A172 (cell line): ENCODE data around the gene NDRG4. TPM values are rescaled to one million over a fixed set of nuclear protein-coding genes. Genes with fewer than 3 reads are reported as not detected.

Source experiments
- DNase-seq: peaks from one replicate; pipeline ENCODE4 v3.0.0-alpha.2; 2015; ENCODE audit warnings: low spot score
- total RNA-seq: library from RNA; depleted of rRNA; stranded (reverse); fragments of >200 nt; shearing (Covaris generic); gene quantifications from 2 replicates; pipeline ENCODE4 v1.2.3, GENCODE V29; 2014; rRNA removed

Gene NDRG4, protein sequence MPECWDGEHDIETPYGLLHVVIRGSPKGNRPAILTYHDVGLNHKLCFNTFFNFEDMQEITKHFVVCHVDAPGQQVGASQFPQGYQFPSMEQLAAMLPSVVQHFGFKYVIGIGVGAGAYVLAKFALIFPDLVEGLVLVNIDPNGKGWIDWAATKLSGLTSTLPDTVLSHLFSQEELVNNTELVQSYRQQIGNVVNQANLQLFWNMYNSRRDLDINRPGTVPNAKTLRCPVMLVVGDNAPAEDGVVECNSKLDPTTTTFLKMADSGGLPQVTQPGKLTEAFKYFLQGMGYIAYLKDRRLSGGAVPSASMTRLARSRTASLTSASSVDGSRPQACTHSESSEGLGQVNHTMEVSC
- total RNA-seq = 25.2 and 27.6 TPM in 2 replicates

DNA sequence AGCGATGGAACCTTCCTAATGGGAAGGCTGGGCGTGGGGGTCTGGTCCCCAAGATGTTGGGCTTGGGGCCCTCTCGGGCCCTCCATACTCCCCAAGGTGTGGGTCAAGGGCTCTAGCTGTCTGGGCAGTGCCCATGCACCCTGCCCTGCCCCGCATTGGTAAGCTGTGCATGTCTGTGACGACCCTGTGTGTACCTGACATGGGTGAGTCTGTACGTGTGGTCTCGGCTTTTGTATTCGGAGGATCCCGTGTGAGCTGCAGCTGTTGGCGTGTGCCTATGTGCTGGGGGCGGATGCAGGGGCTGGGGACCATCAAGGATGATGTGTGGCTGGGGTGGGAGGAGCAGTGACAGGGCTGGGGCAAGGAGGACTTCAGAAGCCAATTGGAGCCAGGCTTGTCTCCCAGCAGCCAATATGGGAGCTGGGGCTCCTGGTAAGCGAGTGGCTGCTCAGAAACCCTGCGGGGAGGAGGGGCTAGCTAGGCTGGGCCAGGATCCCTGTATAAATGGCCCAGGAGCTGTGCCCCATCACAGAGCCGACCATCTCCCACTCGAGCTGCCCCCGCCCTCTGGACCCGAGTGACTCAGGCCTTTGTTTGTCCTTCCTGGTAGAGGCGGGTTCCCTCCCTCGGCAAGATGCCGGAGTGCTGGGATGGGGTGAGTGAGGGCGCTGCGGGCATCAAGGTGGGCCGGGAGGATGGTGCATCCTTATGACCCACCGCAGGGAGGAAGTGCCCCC, at the start of gene NDRG4:
NDRG4 (plus strand) TSS at position 529 of the 737 bp plus-strand sequence; CDS start at position 635, 106 bp downstream.
- DNase-seq = peak; percentile 89

DNA sequence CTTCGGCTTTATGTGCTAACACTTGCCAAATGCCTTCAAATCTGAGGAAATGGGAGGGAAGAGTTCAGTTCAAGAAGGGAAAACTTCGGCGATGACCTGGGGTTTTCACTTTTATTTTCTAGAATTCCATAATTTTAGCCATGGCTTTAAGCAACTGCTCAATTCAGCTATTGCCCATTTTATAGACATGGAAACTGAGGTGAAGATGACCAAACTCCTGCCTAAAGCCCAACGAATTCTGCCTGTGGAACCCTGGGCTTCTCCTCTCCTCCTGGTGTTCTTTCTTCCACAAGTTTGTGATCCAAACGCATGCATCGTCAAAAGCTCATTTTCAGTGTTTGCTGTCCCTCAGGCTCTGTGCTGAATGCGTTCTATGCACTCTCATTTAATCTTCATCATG, 49.4 kb upstream of the NDRG4 start:
- no peak for DNase-seq

DNA sequence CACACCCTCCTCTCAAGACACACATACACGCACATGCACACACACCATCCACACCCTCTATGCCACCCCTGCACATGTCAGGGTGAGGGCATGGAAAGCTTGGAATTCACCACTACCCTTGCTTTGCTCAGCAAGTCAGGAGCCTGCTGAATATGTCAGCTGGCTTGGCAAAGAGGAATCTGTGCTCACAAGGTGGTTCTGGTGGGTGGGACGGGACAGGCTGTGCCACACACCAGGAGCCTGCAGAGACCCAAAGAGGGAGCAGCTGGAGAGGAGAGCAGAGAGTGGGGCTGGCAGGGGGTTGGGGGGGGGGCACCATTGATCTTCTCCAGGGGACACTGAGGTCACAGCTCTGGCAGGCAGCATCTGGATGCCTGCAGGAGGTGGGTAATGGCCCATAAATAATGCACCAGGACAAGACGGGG, 48.7 kb upstream of the NDRG4 start:
- DNase-seq = no peak

DNA sequence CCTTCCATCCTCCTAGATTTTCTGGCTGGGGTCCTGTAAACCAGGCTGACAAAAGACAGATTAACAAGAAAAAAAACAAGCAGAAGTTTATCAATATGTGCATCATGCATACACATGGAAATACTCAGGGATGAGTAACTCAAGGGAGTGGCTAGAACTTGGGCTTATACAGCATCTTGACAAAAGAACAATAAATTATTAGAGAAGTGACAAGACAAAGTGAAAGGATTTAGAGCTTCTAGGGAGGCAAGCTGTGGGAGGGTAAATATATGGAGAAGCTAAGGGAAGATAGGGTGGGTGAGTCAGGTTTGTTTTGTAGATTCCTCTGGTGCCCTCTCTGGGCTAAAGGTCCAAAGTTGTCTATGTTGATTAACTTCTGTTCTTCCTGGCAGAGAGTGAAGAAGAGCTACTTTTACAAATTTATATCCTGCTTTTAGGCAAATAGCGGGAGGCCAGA, 48.0 kb upstream of the NDRG4 start:
- peak; percentile 96 for DNase-seq

DNA sequence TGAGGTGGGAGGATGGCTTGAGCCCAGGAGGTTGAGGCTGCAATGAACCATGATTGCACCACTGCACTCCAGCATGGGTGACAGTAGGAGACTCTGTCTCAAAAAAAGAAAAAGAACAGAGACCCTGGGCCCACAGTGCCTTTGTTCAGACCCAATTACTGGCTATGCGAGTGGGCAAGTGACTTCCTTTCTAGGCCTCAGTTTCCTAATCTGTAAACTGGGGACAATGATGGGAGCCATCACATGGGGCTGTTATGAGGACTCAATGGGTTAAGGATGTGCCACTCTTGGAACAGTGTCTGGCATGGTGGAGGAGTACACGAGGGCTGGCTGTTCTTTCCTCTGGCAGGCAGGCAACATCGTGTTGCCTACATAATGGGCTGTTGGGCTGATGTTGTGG, 47.3 kb upstream of the NDRG4 start:
- DNase-seq = no peak

DNA sequence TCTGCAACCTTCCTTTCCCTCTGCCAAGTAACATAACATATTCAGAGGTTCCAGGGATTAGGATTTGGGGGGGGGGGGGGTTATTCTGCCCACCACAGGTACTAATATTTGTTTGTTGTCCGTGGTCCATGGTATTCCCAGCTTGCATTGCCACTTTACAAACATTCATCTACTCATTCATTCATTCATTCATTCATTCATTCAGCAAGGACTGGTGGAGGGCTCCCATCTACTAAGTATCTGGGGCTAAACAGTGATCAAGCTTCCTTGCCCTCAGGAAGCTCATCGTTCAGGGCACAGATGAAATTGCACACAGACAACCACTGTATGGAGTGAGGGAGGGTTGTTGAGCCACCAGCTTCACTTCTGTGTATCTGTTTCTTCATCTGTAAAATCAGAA, 45.8 kb upstream of the NDRG4 start:
- no peak for DNase-seq

DNA sequence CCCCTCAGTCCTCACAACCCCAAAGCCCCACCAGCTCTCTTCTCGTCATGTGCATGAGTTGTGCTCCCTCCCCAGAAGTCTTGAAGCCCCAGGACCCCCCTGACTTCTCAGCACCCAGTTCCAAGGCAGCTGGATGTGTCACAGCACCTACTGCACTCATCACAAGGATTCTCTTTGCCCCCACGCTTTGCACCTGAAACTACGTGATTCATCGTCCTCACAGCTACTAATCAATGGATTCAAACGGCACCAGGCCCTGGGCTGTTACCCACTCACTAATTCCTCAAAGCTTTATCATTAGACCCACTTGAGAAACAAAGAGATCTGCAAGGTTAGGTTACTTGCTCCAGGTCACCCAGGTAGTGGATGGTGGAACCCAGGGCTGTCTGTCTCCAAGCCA, 45.1 kb upstream of the NDRG4 start:
- no peak for DNase-seq

DNA sequence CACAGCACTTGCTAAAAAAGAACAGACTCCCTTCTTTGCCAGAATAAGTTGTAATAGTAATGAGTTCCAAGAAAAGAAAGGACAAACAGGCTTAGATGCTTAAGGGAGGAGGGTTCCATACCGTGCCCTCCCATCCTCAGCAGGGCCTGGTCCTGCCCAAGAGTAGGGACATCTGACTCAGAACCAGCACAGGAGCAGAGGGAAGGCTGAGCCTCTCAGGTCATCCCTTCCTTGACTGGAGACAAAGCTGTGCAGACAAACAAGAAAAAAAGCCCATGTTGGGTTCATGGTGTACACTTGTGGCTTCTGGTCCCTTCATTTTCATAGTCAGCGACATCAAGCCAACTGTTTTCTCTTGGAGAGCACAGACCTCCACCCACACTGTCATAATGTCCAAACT, 44.2 kb upstream of the NDRG4 start:
- DNase-seq = peak; percentile 32

DNA sequence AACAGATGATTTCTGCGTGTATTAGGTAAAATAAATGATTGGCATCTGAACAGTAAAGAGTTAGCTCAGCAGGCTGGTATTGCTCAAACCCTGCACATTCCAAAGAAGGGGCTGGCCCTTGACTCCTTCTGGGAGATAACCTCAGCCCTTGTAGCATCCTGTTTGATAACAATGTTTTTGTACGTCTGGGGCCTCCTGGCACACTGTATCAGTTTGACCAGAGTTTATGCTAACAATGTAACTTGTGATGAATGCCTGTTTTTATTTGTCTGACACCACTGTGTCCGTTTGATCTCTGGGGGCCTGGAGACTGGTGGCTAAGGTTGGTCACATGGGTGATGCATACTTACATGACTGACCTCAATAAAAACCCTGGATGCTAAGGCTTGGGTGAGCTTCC, 43.8 kb upstream of the NDRG4 start:
- DNase-seq = peak; percentile 88

DNA sequence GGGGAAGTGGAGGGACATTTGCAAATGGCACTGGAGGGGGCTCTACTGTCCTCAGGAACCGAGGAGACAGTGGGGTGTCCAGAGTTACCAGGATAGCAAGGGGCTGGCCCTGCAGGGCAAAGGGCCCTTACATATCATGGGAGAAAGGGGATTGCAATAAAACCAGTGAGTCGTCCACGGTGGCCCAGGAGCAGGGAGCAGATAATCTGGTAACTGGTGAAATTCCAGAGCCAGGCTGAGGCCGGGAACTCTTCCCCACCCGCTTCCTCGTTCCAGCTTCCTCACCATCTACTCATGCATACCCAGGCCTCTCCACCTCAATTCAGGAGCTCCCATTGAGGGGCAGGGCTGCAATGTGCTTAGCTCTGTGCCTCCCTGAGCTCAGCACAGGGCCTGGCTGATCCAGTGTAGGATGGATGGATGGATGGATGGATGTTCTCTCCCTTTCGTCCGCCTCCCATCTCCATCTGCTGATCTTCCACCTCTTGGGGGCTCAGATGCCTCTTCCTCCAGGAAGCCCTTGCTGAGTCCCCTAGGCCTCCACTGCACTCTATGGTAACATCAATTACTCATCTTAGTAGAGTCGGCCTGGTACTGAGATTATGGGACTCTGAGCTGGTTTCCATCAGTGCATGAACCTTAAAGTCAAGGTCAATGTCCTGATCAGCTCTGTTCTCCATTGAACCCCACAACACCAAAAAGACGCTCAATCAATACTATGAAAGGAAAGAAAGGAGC, 41.2 kb upstream of the NDRG4 start:
- DNase-seq = peak; percentile 61

DNA sequence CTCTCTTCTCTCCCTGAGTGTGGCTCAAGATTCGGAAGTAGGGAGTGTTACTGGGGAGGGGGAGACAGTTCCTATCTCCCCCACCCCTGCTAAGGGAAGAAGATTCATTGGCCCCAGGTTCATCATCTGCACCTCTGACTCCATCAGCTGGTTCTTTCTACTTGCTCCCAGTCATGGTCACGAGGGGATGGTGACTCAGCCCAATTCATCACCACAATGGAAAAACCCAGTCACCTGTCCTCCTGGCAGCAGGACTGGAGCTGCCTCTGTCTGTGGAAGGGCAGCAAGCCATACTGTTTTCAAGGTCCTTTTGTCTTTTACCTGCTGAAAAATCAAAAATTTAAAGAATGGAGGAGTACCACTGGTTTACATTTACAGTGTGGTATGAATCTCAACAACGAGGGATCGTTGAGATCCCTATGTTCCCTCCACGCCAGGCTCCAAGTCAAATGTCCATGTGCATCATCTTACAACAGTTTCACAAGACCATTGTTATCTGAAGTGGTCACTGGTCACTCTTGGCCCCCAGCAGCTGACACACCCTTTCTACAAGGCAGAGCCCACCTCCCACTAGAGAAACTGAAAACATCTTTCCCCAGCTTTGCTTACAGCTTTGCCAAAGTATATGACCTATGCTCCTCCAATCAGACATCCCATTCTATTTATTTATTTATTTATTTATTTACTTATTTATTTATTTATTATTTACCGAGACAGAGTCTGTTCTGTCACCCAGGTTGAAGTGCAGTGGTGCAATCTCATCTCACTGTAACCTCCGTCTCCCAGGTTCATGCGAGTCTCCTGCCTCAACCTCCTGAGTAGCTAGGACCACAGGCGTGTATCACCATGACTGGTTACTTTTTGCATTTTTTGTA, 40.4 kb upstream of the NDRG4 start:
- peak; percentile 96 for DNase-seq

DNA sequence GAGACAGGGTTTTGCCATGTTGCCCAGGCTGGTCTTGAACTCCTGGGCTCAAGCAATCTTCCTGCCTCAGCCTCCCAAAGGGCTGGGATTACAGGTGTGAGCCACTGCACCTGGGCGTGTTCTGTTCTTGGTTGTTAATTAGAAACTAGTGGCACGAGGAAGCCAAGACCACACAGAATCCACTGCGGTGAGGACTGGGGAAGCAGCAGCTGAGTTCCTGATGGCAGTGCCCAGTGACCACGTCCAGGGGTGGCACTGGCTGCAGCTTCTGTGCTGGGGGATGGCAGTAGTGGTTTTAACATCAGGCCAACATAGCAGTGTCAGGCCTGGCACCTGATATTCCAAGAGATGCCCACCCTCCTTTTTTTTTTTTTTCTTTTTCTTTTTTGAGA, 39.7 kb upstream of the NDRG4 start:
- DNase-seq = no peak

DNA sequence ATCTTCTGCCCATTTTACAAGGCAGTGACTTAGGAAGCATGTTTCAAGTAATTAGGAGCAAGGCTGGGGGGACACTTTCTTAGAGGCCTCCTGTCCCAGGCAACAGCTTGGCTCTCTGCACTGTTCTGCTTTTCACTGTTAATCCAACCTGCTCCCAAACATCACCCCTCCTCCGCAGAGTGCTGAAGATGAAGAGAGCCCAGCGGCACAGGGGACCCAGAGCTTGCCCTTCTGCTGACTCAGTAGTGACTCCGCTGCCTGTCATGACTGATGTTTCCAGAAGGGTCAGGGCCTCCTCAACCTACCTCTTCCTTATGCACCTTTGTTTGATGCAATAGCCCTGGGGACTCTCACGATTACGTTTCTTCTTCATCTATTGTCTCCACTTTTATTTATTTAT, 38.9 kb upstream of the NDRG4 start:
- peak; percentile 45 for DNase-seq

DNA sequence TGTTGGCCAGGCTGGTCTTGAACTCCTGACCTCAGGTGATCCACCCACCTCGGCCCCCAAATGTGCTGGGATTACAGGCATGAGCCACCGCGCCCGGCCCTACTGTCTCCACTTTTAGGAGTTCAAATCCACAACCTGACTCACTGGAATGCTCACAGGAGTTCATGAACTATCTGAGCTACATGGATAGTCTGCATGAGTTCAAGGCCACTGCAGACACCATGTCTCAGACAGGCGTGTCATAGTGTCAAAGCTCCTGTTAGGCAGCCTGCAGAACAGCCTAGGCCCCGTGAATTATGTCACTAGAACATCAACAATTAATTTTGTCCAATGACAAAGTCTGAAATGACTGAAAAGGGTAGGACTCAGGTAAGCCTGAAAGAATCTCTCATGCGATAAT, 38.3 kb upstream of the NDRG4 start:
- no peak for DNase-seq

DNA sequence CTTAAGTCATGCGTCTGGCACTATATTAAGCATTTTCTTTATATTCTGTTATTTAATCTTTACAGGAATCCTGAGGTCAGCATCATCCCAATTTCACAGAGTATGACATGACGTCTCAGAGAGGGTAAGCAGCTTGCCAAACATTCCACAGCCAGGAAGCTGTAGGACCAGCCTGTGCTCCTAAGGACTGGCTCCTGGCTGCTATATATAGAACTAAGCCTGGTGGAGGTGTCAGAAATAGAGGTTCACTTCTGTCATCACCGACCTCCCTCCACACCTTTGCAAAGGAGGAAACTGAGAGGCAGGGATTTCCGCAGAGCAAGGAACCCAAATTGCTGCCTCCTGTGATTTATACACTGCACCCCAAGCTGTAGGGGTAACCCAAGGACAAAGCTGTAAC, 37.9 kb upstream of the NDRG4 start:
- no peak for DNase-seq

DNA sequence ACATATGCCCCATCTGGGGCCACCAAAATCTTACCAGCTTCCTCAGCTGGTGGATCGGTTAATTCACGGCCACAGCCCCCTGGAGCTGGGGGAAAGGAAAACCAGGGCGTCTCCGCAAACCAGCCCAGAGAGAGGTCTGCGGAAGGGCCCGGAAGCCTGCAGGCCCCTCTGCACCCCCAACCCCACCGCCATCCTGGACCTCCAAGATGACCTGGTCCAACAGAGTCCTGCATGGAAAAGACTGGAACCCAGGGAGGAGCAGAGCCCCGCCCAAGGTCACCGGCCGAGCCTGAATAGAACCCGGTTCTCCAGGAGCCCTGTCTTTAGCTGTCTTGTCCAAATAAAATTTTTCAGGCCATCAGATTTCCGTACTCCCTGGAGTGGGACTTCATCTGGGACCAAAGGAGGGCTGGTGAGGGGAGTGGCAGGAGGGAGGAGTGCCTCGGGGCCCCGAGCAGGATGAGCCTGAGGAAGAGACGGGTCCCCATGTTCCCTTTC, 37.4 kb upstream of the NDRG4 start:
- no peak for DNase-seq

DNA sequence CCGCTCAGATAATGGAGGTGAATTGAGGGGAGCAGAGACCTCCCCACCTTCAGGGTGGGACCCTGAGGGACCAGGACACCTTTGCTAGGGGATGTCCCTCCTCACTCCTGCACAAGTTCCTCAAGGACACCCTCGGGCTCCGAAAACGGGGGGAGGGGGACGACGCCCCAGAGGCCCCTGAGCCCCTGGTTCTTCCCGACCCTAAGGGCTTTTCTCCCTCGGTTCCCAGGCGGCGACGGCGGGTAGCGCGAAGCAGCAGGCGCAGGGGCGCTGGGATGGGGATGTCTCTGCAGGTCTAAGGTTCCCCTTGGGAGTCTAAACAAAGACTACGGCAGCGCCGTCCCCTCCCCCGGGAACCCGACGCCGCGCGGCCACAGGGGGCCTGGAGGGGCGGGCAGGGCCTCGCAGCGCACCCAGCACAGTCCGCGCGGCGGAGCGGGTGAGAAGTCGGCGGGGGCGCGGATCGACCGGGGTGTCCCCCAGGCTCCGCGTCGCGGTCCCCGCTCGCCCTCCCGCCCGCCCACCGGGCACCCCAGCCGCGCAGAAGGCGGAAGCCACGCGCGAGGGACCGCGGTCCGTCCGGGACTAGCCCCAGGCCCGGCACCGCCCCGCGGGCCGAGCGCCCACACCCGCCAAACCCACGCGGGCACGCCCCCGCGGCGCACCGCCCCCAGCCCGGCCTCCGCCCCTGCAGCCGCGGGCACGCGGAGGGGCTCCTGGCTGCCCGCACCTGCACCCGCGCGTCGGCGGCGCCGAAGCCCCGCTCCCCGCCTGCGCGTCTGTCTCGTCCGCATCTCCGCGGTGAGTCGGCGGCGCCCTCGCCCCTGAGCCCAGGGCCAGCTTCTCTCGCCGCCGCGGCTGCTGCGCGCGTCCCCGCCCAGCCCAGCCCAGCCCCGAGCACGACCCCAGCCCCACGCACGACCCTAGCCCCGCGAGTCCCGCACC, 36.7 kb upstream of the NDRG4 start:
- no peak for DNase-seq

DNA sequence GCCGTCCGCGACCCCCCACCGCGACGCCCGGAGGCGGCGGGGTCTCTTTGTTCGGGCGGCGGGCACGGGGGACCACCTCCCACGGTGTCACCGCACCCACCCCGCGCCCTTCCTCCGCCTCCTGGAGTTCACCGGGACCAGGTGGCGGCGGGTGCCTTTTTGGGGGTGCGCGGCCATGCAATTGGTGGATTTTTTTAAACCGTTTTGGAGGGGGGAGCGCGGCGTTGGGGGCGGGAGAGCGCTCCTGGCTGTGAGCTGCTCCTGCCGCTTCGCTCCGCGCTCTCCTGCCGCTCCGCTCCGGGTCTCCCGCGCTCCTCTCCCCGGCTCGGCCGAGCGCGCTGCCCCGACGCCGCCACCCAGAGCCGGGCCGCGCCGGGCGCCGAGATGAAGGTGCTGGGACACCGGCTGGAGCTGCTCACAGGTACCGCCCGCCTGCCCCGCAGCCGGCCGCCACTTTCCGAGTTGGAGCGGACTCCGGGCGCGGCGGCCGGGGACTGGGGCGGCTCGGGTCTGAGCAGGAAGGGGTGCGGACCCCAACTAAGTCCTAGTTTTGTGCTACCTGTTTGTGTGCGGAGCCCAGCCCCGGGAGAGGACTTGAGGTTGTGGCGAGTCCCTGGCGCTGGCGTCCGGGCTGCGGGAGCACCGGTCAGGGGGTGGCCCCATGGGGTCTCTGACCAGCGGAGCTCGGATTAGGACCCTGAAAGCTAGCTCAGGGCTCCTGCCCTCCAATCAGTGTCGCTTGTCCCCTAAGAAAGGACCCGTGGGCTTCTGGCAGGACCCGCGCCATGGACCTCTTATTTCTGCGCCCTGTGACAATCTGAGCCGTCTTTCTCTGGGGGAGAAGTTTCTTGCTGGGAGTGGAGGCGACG, 35.7 kb upstream of the NDRG4 start:
- no peak for DNase-seq
